Right lung (tissue), 5 donors: ENCODE results near the gene MT1G. TPM values are rescaled to one million over a fixed set of nuclear protein-coding genes. Genes with fewer than 3 reads are reported as not detected.
"Not testable (repeated sequence)": the region's sequence is repeated elsewhere in the genome, so short reads cannot be mapped to it uniquely, and the experiment has no call there.

Experiments used
- DNase-seq, 2 donors: peaks; one replicate each; pipeline ENCODE4 v3.0.0-alpha.2; 2013
- polyA plus RNA-seq, 5 donors: library from polyadenylated mRNA; unstranded; fragments of 120-200 nt; gene quantifications; one replicate each; pipeline versions ENCODE4 v1.2.1 to v1.2.3, GENCODE V29; 2013; ENCODE audit warnings: inconsistent platforms in 1 of 5, low replicate concordance in 1 of 5; ENCODE audit not compliant: insufficient read length in 5 of 5, insufficient read depth in 1 of 5

MT1G gene
- polyA plus RNA-seq, 5 donors = 0.41 to 37.0 (median 2.0) TPM; not detected in 1

DNA sequence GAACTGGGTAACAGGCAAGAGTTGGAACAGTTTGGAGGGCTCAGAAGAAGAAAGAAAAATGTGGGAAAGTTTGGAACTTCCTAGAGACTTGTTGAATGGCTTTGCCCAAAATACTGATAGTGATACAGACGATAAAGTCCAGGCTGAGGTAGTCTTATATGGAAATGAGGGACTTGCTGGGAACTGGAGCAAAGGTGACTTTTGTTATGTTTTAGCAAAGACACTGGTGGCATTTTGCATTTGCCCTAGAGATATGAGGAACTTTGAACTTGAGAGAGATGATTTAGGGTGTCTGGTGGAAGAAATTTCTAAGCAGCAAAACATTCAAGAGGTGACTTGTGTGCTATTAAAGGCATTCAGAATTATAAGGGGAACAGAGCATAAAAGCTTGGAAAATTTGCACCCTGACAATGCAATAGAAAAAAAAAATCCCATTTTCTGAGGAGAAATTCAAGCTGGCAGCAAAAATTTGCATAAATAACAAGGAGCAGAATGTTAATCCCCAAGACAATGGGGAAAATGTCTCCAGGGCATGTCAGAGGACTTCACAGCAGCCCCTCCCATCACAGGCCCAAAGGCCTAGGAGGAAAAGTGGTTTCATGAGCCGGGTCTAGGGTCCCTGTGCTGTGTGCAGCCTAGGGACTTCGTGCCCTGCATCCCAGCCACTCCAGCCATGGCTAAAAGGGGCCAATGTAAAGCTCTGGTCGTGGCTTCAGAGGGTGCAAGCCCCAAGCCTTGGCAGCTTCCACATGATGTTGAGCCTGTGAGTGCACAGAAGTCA is 46.0 kb downstream of the MT1G start:
- not testable (repeated sequence) for DNase-seq

GRCh38 chr16:56620339-56620897 is 47.4 kb downstream of the MT1G start:
- no peak for DNase-seq

DNA sequence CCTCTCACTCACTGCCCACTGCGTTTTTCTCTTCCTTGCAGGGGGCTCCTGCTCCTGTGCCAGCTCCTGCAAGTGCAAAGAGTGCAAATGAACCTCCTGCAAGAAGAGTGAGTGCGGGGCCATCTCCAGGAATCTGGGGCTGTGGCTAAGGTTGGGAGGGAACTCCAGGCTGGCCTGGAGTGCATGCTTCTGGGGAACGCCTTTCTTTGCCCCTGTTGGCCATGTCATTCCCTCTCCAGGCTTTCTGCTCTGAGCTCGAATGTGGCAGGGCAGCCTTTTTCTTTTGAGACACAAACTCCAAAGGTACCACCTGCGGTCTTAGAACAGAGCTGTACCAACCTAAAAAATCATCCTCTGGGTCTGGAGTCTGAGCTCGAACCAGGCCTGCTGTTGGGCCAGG is 49.7 kb downstream of the MT1G start:
- DNase-seq = no peak

DNA sequence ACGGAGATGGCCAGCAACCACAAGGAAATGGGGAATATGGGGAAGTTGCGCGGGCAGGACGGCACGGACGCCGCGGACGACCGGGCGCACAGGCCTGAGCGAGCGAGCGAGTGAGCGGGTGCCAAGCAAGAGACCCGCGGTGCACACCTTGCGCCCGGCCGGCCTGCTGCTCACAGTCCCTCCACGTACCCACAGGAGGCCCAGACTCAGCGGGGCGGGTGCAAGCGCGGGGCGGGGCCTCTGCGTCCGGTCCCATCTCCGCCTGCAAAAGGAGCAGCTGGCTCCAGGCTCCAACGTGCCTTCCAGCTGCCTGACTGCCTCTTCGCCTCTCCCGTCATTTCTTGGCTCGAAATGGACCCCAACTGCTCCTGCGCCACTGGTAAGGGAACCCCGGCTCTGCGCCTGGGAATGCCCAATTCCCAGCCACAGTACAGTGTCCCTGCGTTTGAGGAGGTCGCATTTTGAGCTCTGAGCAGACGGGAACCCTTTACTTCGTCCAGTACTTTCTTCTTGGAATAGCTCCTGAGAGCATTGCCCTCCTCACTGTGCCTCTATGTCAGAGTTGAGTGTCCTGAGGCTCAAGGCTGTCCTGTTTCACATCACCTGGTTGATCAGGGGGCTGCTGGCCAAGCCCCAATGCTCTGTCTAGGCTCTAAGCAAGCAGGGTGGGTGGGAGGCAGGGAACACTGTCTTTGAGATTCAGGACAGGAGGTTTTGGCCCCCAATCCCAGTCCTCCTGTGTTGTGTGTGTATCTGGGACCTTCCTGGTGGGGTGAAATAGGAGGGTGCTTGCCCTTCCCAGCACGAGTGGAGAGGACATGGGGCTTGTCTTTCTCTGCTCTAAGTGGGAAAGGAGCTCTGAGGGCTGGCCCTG is 50.4 kb downstream of the MT1G start:
- peak; percentile 77 to 84 for DNase-seq

Other genes with a start within 250 kb of the MT1G start
- gene AMFR, start 242.5 kb downstream of the MT1G start, polyA plus RNA-seq = 10 to 100 TPM; 56.7 to 70.6 (median 59.3) TPM
- gene NUDT21, start 216.7 kb downstream of the MT1G start, polyA plus RNA-seq = 100 to 1,000 TPM in 4 of 5 donors, 10 to 100 TPM in 1; 88.5 to 151 (median 131) TPM
- gene OGFOD1, start 216.5 kb downstream of the MT1G start, polyA plus RNA-seq = 10 to 100 TPM; 35.4 to 40.4 (median 37.8) TPM
- 100 to 1,000 TPM in 1 of 5 donors, 10 to 100 TPM in 4; 60.1 to 108 (median 92.8) TPM for gene BBS2, start 148.0 kb downstream of the MT1G start, polyA plus RNA-seq
- not detected for gene MT4, start 103.0 kb downstream of the MT1G start, polyA plus RNA-seq
- gene MT3, start 78.5 kb downstream of the MT1G start, polyA plus RNA-seq = under 1 TPM in 1 of 5 donors, not detected in 4; 0.51 TPM
- 10 to 100 TPM; 33.1 to 52.4 (median 36.6) TPM for gene MT2A, start 59.5 kb downstream of the MT1G start, polyA plus RNA-seq
- 10 to 100 TPM; 10.6 to 21.5 (median 15.0) TPM for gene MT1E, start 42.3 kb downstream of the MT1G start, polyA plus RNA-seq
- 1 to 10 TPM in 1 of 5 donors, under 1 TPM in 4; 0.70 to 1.2 (median 0.87) TPM for gene MT1M, start 35.4 kb downstream of the MT1G start, polyA plus RNA-seq
- gene MT1A, start 29.4 kb downstream of the MT1G start, polyA plus RNA-seq = under 1 TPM in 1 of 5 donors, not detected in 4; 0.58 TPM
- not detected for gene MT1B, start 16.2 kb downstream of the MT1G start, polyA plus RNA-seq
- gene MT1F, start 10.1 kb downstream of the MT1G start, polyA plus RNA-seq = 10 to 100 TPM in 1 of 5 donors, 1 to 10 TPM in 4; 4.7 to 11.0 (median 5.7) TPM
- 10 to 100 TPM in 1 of 5 donors, 1 to 10 TPM in 1, not detected in 3; 1.2 to 17.0 TPM for gene MT1H, start 1.7 kb upstream of the MT1G start, polyA plus RNA-seq
- 10 to 100 TPM; 13.6 to 17.7 (median 16.4) TPM for gene MT1X, start 14.4 kb upstream of the MT1G start, polyA plus RNA-seq
- 10 to 100 TPM; 60.7 to 67.2 (median 63.6) TPM for gene NUP93, start 62.1 kb upstream of the MT1G start, polyA plus RNA-seq
- gene SLC12A3, start 197.1 kb upstream of the MT1G start, polyA plus RNA-seq = under 1 TPM; 0.05 to 0.34 (median 0.08) TPM